ENCODE measurements around the gene NTM.

The NTM gene

GRCh38 chr11:132106096-132106982, 735.9 kb downstream of the NTM start:
- no peak for TF ChIP-seq POU2F2 (IDR thresholded peaks at IDR 0.05; ENCODE audit: low read depth, low read length)
- TF ChIP-seq SPI1 (IDR thresholded peaks at IDR 0.05; ENCODE audit: low read depth, low read length), result no peak
- TF ChIP-seq POLR2AphosphoS5 (IDR thresholded peaks at IDR 0.05; ENCODE audit: low read depth, low read length), result no peak
- no peak for TF ChIP-seq POLR2A (IDR thresholded peaks at IDR 0.05; ENCODE audit: low read depth, low read length)
- TF ChIP-seq TAF1 (IDR thresholded peaks at IDR 0.05; ENCODE audit: low read depth, low read length), result no peak
- TF ChIP-seq PAX5 (IDR thresholded peaks at IDR 0.05; ENCODE audit: insufficient read depth, low read length, severe bottlenecking), result no peak
- DNase-seq (ENCODE audit: insufficient read length, low spot score) (no peak), FAIRE-seq (no peak)

- TF ChIP-seq POU2F2 (IDR thresholded peaks at IDR 0.05; ENCODE audit: low read depth, low read length), result no peak
- DNase-seq (ENCODE audit: insufficient read length, low spot score) (no peak), FAIRE-seq (no peak)
These were observed 740.9 kb downstream of the NTM start for GRCh38 chr11:132111316-132111715.

- TF ChIP-seq SPI1 (IDR thresholded peaks at IDR 0.05; ENCODE audit: low read depth, low read length) (no peak), POU2F2 (IDR thresholded peaks at IDR 0.05; ENCODE audit: low read depth, low read length) (no peak), PAX5 (IDR thresholded peaks at IDR 0.05; ENCODE audit: insufficient read depth, low read length, severe bottlenecking) (no peak), TAF1 (IDR thresholded peaks at IDR 0.05; ENCODE audit: low read depth, low read length) (no peak), POLR2A (IDR thresholded peaks at IDR 0.05; ENCODE audit: low read depth, low read length) (no peak), POLR2AphosphoS5 (IDR thresholded peaks at IDR 0.05; ENCODE audit: low read depth, low read length) (no peak)
- DNase-seq (ENCODE audit: insufficient read length, low spot score) (no peak), FAIRE-seq (no peak)
These were observed 741.4 kb downstream of the NTM start for GRCh38 chr11:132111838-132112237.

- TF ChIP-seq SPI1 (IDR thresholded peaks at IDR 0.05; ENCODE audit: low read depth, low read length) (no peak), TAF1 (IDR thresholded peaks at IDR 0.05; ENCODE audit: low read depth, low read length) (no peak), POU2F2 (IDR thresholded peaks at IDR 0.05; ENCODE audit: low read depth, low read length) (no peak), POLR2A (IDR thresholded peaks at IDR 0.05; ENCODE audit: low read depth, low read length) (no peak), POLR2AphosphoS5 (IDR thresholded peaks at IDR 0.05; ENCODE audit: low read depth, low read length) (no peak), PAX5 (IDR thresholded peaks at IDR 0.05; ENCODE audit: insufficient read depth, low read length, severe bottlenecking) (no peak)
- DNase-seq (ENCODE audit: insufficient read length, low spot score) (no peak), FAIRE-seq (no peak)
These were observed 742.4 kb downstream of the NTM start for GRCh38 chr11:132112846-132113245.

- DNase-seq (ENCODE audit: insufficient read length, low spot score) (no peak), FAIRE-seq (no peak)
- TF ChIP-seq PAX5 (IDR thresholded peaks at IDR 0.05; ENCODE audit: insufficient read depth, low read length, severe bottlenecking), result no peak
- no peak for TF ChIP-seq POU2F2 (IDR thresholded peaks at IDR 0.05; ENCODE audit: low read depth, low read length)
- TF ChIP-seq POLR2AphosphoS5 (IDR thresholded peaks at IDR 0.05; ENCODE audit: low read depth, low read length), result no peak
- TF ChIP-seq POLR2A (IDR thresholded peaks at IDR 0.05; ENCODE audit: low read depth, low read length), result no peak
- no peak for TF ChIP-seq SPI1 (IDR thresholded peaks at IDR 0.05; ENCODE audit: low read depth, low read length)
- TF ChIP-seq TAF1 (IDR thresholded peaks at IDR 0.05; ENCODE audit: low read depth, low read length), result no peak
These were observed 743.8 kb downstream of the NTM start for GRCh38 chr11:132114185-132114584.

- FAIRE-seq, result no peak
These were observed 744.3 kb downstream of the NTM start for GRCh38 chr11:132114743-132115142.

GRCh38 chr11:132115454-132115853, 745.0 kb downstream of the NTM start:
- DNase-seq (ENCODE audit: insufficient read length, low spot score), result no peak
- FAIRE-seq, result no peak
- TF ChIP-seq TAF1 (IDR thresholded peaks at IDR 0.05; ENCODE audit: low read depth, low read length) (no peak), POLR2A (IDR thresholded peaks at IDR 0.05; ENCODE audit: low read depth, low read length) (no peak), PAX5 (IDR thresholded peaks at IDR 0.05; ENCODE audit: insufficient read depth, low read length, severe bottlenecking) (no peak)

More at GRCh38 chr11:132114743-132115142, 744.3 kb downstream of the NTM start:
- no peak for DNase-seq (ENCODE audit: insufficient read length, low spot score)
- no peak for TF ChIP-seq POLR2A (IDR thresholded peaks at IDR 0.05; ENCODE audit: low read depth, low read length)
- no peak for TF ChIP-seq SPI1 (IDR thresholded peaks at IDR 0.05; ENCODE audit: low read depth, low read length)
- TF ChIP-seq POU2F2 (IDR thresholded peaks at IDR 0.05; ENCODE audit: low read depth, low read length), result no peak
- no peak for TF ChIP-seq POLR2AphosphoS5 (IDR thresholded peaks at IDR 0.05; ENCODE audit: low read depth, low read length)
- TF ChIP-seq TAF1 (IDR thresholded peaks at IDR 0.05; ENCODE audit: low read depth, low read length), result no peak
- no peak for TF ChIP-seq PAX5 (IDR thresholded peaks at IDR 0.05; ENCODE audit: insufficient read depth, low read length, severe bottlenecking)

- FAIRE-seq (no peak), DNase-seq (ENCODE audit: insufficient read length, low spot score) (no peak)
- TF ChIP-seq TAF1 (IDR thresholded peaks at IDR 0.05; ENCODE audit: low read depth, low read length) (no peak), SPI1 (IDR thresholded peaks at IDR 0.05; ENCODE audit: low read depth, low read length) (no peak), POLR2A (IDR thresholded peaks at IDR 0.05; ENCODE audit: low read depth, low read length) (no peak), POLR2AphosphoS5 (IDR thresholded peaks at IDR 0.05; ENCODE audit: low read depth, low read length) (no peak), POU2F2 (IDR thresholded peaks at IDR 0.05; ENCODE audit: low read depth, low read length) (no peak), PAX5 (IDR thresholded peaks at IDR 0.05; ENCODE audit: insufficient read depth, low read length, severe bottlenecking) (no peak)
These were observed 746.1 kb downstream of the NTM start for GRCh38 chr11:132116516-132116915.

GRCh38 chr11:132118661-132119060, 748.2 kb downstream of the NTM start:
- DNase-seq (ENCODE audit: insufficient read length, low spot score) (no peak), FAIRE-seq (no peak)
- TF ChIP-seq SPI1 (IDR thresholded peaks at IDR 0.05; ENCODE audit: low read depth, low read length), result no peak
- TF ChIP-seq TAF1 (IDR thresholded peaks at IDR 0.05; ENCODE audit: low read depth, low read length), result no peak
- no peak for TF ChIP-seq POLR2A (IDR thresholded peaks at IDR 0.05; ENCODE audit: low read depth, low read length)
- TF ChIP-seq POU2F2 (IDR thresholded peaks at IDR 0.05; ENCODE audit: low read depth, low read length), result no peak
- no peak for TF ChIP-seq PAX5 (IDR thresholded peaks at IDR 0.05; ENCODE audit: insufficient read depth, low read length, severe bottlenecking)
- TF ChIP-seq POLR2AphosphoS5 (IDR thresholded peaks at IDR 0.05; ENCODE audit: low read depth, low read length), result no peak

GRCh38 chr11:132119573-132119972, 749.2 kb downstream of the NTM start:
- DNase-seq (ENCODE audit: insufficient read length, low spot score), result no peak
- FAIRE-seq, result no peak
- TF ChIP-seq POLR2A (IDR thresholded peaks at IDR 0.05; ENCODE audit: low read depth, low read length) (no peak), TAF1 (IDR thresholded peaks at IDR 0.05; ENCODE audit: low read depth, low read length) (no peak), POU2F2 (IDR thresholded peaks at IDR 0.05; ENCODE audit: low read depth, low read length) (no peak), PAX5 (IDR thresholded peaks at IDR 0.05; ENCODE audit: insufficient read depth, low read length, severe bottlenecking) (no peak), SPI1 (IDR thresholded peaks at IDR 0.05; ENCODE audit: low read depth, low read length) (no peak), POLR2AphosphoS5 (IDR thresholded peaks at IDR 0.05; ENCODE audit: low read depth, low read length) (no peak)

All from GM12891 (cell line).